Panc1 (cell line): ENCODE results near the gene NEUROG2. TPM values are rescaled to one million over a fixed set of nuclear protein-coding genes. Genes with fewer than 3 reads are reported as not detected.

Source experiments
- ATAC-seq: fragments of 200-7000 bp; cut with Tn5 transposase; 2 replicates; pipeline ENCODE4 v1.9.1; 2020; ENCODE audit warnings: mild to moderate bottlenecking, moderate library complexity
- BruUV-seq: library from RNA; stranded (reverse); fragments of 400-500 nt; replicated peaks from 2 replicates; lab custom pipeline; 2021; lab: Mats Ljungman, UMichigan
- CTCF ChIA-PET: fragments of 300-600 bp; sonication (Branson Sonifier 250); formaldehyde crosslinking; loops from one replicate; lab custom pipeline; 2022; ENCODE audit warnings: antibody characterized with exemption; lab: Charles Lee
- POLR2A ChIA-PET: fragments of 300-600 bp; sonication (Branson Sonifier 250); formaldehyde crosslinking; loops from one replicate; lab custom pipeline; 2022; ENCODE audit warnings: antibody characterized with exemption; lab: Charles Lee
- DNase-seq: peaks from one replicate; pipeline ENCODE4 v3.0.0-alpha.2; 2010; ENCODE audit warnings: low read depth, low spot score
- H3K27ac ChIP-seq: 2 replicates; pipeline ENCODE4 v1.5.1; 2011; ENCODE audit warnings: mild to moderate bottlenecking, low read length, inconsistent platforms
- H3K27me3 ChIP-seq: fragments of 200-500 bp; sonication (Bioruptor generic); 2 replicates; pipeline ENCODE4 v1.6.0; 2014; ENCODE audit warnings: low read length, inconsistent platforms; ENCODE audit not compliant: control insufficient read depth, insufficient read depth
- H3K36me3 ChIP-seq: fragments of 200-500 bp; sonication (Bioruptor generic); 2 replicates; pipeline ENCODE4 v1.5.1; 2014; ENCODE audit warnings: inconsistent platforms, mild to moderate bottlenecking, low read length, moderate library complexity; ENCODE audit not compliant: control insufficient read depth, insufficient read depth
- H3K4me1 ChIP-seq: 2 replicates; pipeline ENCODE4 v1.5.1; 2011; ENCODE audit warnings: inconsistent platforms, mild to moderate bottlenecking, low read length, moderate library complexity; ENCODE audit not compliant: control insufficient read depth, insufficient read depth
- H3K4me3 ChIP-seq, 2 experiments: 2 replicates each; pipeline ENCODE4 v1.5.1; 2011 to 2012; ENCODE audit warnings: low read depth in 2 of 2, low read length in 2 of 2, mild to moderate bottlenecking in 2 of 2, inconsistent platforms in 1 of 2, moderate library complexity in 1 of 2
- H3K9me3 ChIP-seq: fragments of 200-500 bp; sonication (Bioruptor generic); 2 replicates; pipeline ENCODE4 v1.5.1; 2014; ENCODE audit warnings: low read depth, mild to moderate bottlenecking, inconsistent platforms, low read length, moderate library complexity; ENCODE audit not compliant: control insufficient read depth, insufficient read depth
- CTCF ChIP-seq: fragments of 450-650 bp; IDR thresholded peaks from 2 replicates; pipeline ENCODE4 v1.5.1; 2017; ENCODE audit warnings: mild to moderate bottlenecking
- POLR2AphosphoS5 ChIP-seq: IDR thresholded peaks from 2 replicates; pipeline ENCODE4 v1.6.1; 2012; ENCODE audit warnings: mild to moderate bottlenecking, low read depth, low read length, moderate library complexity
- REST ChIP-seq, 2 experiments: IDR thresholded peaks; 2 replicates each; pipeline ENCODE4 v1.6.1; 2011 to 2012; ENCODE audit warnings: low read depth in 2 of 2, control low read depth in 1 of 2, low read length in 1 of 2, mild to moderate bottlenecking in 1 of 2, moderate library complexity in 1 of 2; ENCODE audit not compliant: insufficient read depth in 1 of 2
- SIN3A ChIP-seq: IDR thresholded peaks from 2 replicates; pipeline ENCODE4 v1.6.1; 2012; ENCODE audit warnings: low read depth, mild to moderate bottlenecking, low read length, moderate library complexity, borderline replicate concordance; ENCODE audit not compliant: insufficient read depth
- TCF7L2 ChIP-seq: IDR thresholded peaks from 2 replicates; pipeline ENCODE4 v1.6.1; 2011; ENCODE audit warnings: mild to moderate bottlenecking, low read depth, low read length, inconsistent platforms
- in situ Hi-C: cut with HindIII; loops from 2 replicates; pipeline ENCODE4 v1.10.0; 2016; ENCODE audit warnings: low sequenced_read_pairs, low pct_unique_long_range_greater_than_20kb
- intact Hi-C: fragments of 100-400 bp; cut with micrococcal nuclease; formaldehyde crosslinking; loops from one replicate; pipeline ENCODE4 v1.10.0; 2022; ENCODE audit not compliant: unreplicated experiment
- total RNA-seq: library from RNA; stranded (reverse); gene quantifications from one replicate; pipeline ENCODE4 v1.2.1, GENCODE V29; 2021; ENCODE audit not compliant: unreplicated experiment

Gene NEUROG2
- total RNA-seq, 1 experiment from 2014 or later = not detected

GRCh38 chr4:112546476-112546875 is 30.5 kb upstream of the NEUROG2 start:
- Histone ChIP-seq H3K27me3 (no peaks in the 10 kb centered on the region), H3K4me1 (no peaks in the 10 kb centered on the region), H3K36me3 (no peaks in the 10 kb centered on the region), H3K4me3 (no peak overlapping the region), H3K27ac (no peak overlapping the region), H3K9me3 (no peaks in the 10 kb centered on the region)
- intact Hi-C loops = no loop called here
- ATAC-seq (no peak), DNase-seq (no peak)
- CTCF ChIA-PET = no interaction called here
- no TSS peak for BruUV-seq
- in situ Hi-C loops = no loop called here
- TF ChIP-seq REST (IDR thresholded peaks at IDR 0.05; ENCODE audit: insufficient read depth in 1 of 2, low read depth in 2 of 2, low read length in 1 of 2) (no peak), SIN3A (no peak), CTCF (no peak), POLR2AphosphoS5 (no peak), TCF7L2 (no peak)
- POLR2A ChIA-PET = no interaction called here

GRCh38 chr4:112545346-112545745 is 29.4 kb upstream of the NEUROG2 start:
- H3K4me1 ChIP-seq = no peaks in the 10 kb centered on the region
- ATAC-seq (no peak), DNase-seq (no peak)
- intact Hi-C loops (no loop called here), in situ Hi-C loops (no loop called here)
- H3K27ac ChIP-seq = no peak overlapping the region
- no TSS peak for BruUV-seq
- ChIA-PET CTCF (no interaction called here), POLR2A (no interaction called here)
- TF ChIP-seq REST (IDR thresholded peaks at IDR 0.05; ENCODE audit: insufficient read depth in 1 of 2, low read depth in 2 of 2, low read length in 1 of 2) = no peak
- TF ChIP-seq POLR2AphosphoS5 = no peak
- TF ChIP-seq TCF7L2 = no peak
- TF ChIP-seq SIN3A = no peak
- TF ChIP-seq CTCF = no peak
- H3K36me3 ChIP-seq = no peaks in the 10 kb centered on the region
- no peaks in the 10 kb centered on the region for H3K27me3 ChIP-seq
- no peak overlapping the region for H3K4me3 ChIP-seq
- H3K9me3 ChIP-seq = no peaks in the 10 kb centered on the region
